Measurements from ENCODE around the gene CCDC167. TPM values are rescaled to one million over a fixed set of nuclear protein-coding genes. Genes with fewer than 3 reads are reported as not detected.

CCDC167 gene
- total and polyA plus RNA-seq, 2 of the 8 experiments (the other 6 are each of a cell fraction or from before 2014, with no cell fraction given), result 11.0 to 26.5 TPM

DNA sequence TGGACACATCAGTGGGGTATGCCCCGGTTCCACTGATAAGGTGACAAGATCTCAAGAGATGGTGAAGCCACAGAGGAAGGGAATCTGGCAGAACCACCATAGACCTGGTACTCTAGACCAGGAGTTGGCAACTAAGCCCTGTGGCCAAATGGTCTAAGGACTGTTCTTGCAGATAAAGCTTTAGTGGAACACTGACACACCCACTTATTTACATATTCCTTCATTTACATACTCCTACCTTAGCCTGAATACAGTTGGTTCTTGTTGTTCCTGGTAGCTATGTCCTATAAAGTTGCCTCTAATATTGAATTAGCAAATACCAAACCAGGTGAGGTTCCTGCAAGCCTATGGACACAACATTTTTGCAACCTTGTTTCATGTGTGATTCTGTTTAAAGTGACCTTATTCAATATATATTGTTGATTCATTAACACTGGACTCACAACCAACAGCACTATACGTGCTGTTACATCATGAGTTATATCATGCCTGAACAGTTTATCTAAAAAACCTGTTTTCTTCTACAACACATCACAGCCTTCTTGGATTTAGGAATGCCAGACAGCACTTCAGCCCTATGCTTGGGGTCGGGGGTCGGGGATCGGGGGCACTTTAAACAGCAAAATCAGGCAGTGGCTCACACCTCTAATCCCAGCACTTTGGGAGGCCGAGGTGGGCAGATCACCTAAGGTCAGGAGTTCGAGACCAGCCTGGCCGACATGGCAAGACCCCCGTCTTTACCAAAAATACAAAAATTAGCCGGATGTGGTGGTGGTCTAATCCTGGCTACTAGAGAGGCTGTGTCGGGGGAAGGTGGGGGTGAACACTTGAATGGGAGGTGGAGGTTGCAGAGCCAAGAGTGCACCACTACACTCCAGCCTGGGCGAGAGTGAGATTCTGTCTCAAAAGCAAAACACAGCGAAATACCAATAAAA lies 2.5 kb downstream of the CCDC167 start:
- Histone ChIP-seq H2AFZ (ENCODE audit: low read length) (no peak overlapping the region), H3K4ac (replicated peaks; ENCODE audit: insufficient read length, low read depth, low read length) (no peak overlapping the region), H4K5ac (ENCODE audit: insufficient read length, low read depth, low read length) (no peak overlapping the region), H4K20me1 (replicated peaks in 1 of 2; ENCODE audit: control insufficient read depth in 1 of 2, insufficient read depth in 2 of 2, low read length in 2 of 2) (no peaks in the 10 kb centered on the region), H3K18ac (ENCODE audit: extremely low read depth, low read length) (no peak overlapping the region), H3K56ac (replicated peaks; ENCODE audit: insufficient read length, low read depth, low read length) (no peak overlapping the region), H3K14ac (ENCODE audit: insufficient read length) (no peak overlapping the region), H2BK15ac (ENCODE audit: low read length) (no peak overlapping the region), H2BK12ac (ENCODE audit: low read depth, low read length) (no peak overlapping the region), H2BK5ac (ENCODE audit: low read depth, low read length) (no peak overlapping the region), H2BK120ac (replicated peaks; ENCODE audit: low read depth, low read length) (no peak overlapping the region), H3K36me3 (ENCODE audit: control insufficient read depth in 2 of 4, insufficient read depth in 4 of 4, low read length in 3 of 4) (no peaks in the 10 kb centered on the region), H3K27ac (ENCODE audit: low read depth, low read length) (no peak overlapping the region), H3K79me1 (ENCODE audit: low read depth, low read length) (no peaks in the 10 kb centered on the region), H3K4me3 (ENCODE audit: extremely low read depth in 1 of 4, insufficient read depth in 2 of 4, low read depth in 3 of 4, low read length in 4 of 4) (no peak overlapping the region), H3K79me2 (ENCODE audit: control insufficient read depth in 1 of 2, insufficient read depth in 2 of 2, low read length in 2 of 2) (no peaks in the 10 kb centered on the region), H4K8ac (ENCODE audit: extremely low read depth, insufficient read depth, low read length) (no peak overlapping the region), H3K9me3 (ENCODE audit: insufficient read depth in 2 of 2, low read depth in 1 of 2, low read length in 1 of 2) (no peaks in the 10 kb centered on the region), H3K4me1 (replicated peaks in 1 of 4; ENCODE audit: control insufficient read depth in 3 of 4, insufficient read depth in 4 of 4, low read length in 3 of 4) (peaks cover 5 to 13% (median 11%) of the 10 kb centered on the region in 4 experiments; a peak in 6 of 7 replicates), H3K23ac (ENCODE audit: insufficient read length) (no peak overlapping the region), H3K23me2 (ENCODE audit: low read depth, low read length) (peaks cover 4% of the 10 kb centered on the region), H2AK5ac (ENCODE audit: low read depth, low read length) (no peak overlapping the region; the same call in 1 of the 2 replicates), H4K91ac (replicated peaks; ENCODE audit: insufficient read length, low read length) (no peak overlapping the region), H3K27me3 (replicated peaks in 1 of 4; ENCODE audit: control insufficient read depth in 3 of 4, extremely low read depth in 1 of 4, insufficient read depth in 3 of 4, low read length in 3 of 4) (peaks cover 0 to 6% (median 3%) of the 10 kb centered on the region in 4 experiments; a peak in 4 of 7 replicates), H3K9ac (replicated peaks in 1 of 4; ENCODE audit: extremely low read depth in 1 of 4, low read depth in 3 of 4, low read length in 3 of 4) (no peak overlapping the region), H3K4me2 (ENCODE audit: insufficient read depth in 1 of 2, low read depth in 2 of 2, low read length in 2 of 2) (no peak overlapping the region), H2BK20ac (ENCODE audit: low read length) (no peak overlapping the region)
- POLR2A ChIA-PET (ENCODE audit: partially characterized antibody), result interaction anchor here (0.8 to 1.0 kb wide), 2 partner anchors 10 to 192 kb away, joined by 3 read pairs; no protein-coding TSS in a partner anchor
- FAIRE-seq (no peak), DNase-seq (ENCODE audit: low read depth in 1 of 2, low spot score in 2 of 2) (no peak)
- 90% methylated on average over 11 of the region's 13 CpGs; no CpG with 5 or more reads in 1 of the 2 experiments for WGBS, 2 experiments (ENCODE audit: extremely low coverage in 1 of 2, insufficient coverage in 1 of 2, insufficient read length in 1 of 2, insufficient replicate concordance in 2 of 2, low coverage in 1 of 2, low lambda C conversion rate in 2 of 2, missing lambda C conversion rate in 1 of 2)
- CTCF ChIA-PET (ENCODE audit: partially characterized antibody), result interaction anchor here (1.2 to 2.5 kb wide), 2 partner anchors 12 to 192 kb away, joined by 4 to 5 read pairs; no protein-coding TSS in a partner anchor
- TF ChIP-seq, protein P1, sequence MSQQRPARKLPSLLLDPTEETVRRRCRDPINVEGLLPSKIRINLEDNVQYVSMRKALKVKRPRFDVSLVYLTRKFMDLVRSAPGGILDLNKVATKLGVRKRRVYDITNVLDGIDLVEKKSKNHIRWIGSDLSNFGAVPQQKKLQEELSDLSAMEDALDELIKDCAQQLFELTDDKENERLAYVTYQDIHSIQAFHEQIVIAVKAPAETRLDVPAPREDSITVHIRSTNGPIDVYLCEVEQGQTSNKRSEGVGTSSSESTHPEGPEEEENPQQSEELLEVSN (IDR thresholded peaks at IDR 0.05), result no peak
- TF ChIP-seq, protein P2, sequence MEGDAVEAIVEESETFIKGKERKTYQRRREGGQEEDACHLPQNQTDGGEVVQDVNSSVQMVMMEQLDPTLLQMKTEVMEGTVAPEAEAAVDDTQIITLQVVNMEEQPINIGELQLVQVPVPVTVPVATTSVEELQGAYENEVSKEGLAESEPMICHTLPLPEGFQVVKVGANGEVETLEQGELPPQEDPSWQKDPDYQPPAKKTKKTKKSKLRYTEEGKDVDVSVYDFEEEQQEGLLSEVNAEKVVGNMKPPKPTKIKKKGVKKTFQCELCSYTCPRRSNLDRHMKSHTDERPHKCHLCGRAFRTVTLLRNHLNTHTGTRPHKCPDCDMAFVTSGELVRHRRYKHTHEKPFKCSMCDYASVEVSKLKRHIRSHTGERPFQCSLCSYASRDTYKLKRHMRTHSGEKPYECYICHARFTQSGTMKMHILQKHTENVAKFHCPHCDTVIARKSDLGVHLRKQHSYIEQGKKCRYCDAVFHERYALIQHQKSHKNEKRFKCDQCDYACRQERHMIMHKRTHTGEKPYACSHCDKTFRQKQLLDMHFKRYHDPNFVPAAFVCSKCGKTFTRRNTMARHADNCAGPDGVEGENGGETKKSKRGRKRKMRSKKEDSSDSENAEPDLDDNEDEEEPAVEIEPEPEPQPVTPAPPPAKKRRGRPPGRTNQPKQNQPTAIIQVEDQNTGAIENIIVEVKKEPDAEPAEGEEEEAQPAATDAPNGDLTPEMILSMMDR (IDR thresholded peaks at IDR 0.05; ENCODE audit: control extremely low read depth in 1 of 3, insufficient read depth in 1 of 3, low read depth in 1 of 3, low read length in 3 of 3), result no peak
- TF ChIP-seq POLR2AphosphoS5 (IDR thresholded peaks at IDR 0.05; ENCODE audit: low read depth, low read length), result no peak
- no peak for TF ChIP-seq NANOG (IDR thresholded peaks at IDR 0.05; ENCODE audit: insufficient read depth, low read depth, low read length, poor library complexity, severe bottlenecking)
- TF ChIP-seq CHD2 (IDR thresholded peaks at IDR 0.05; ENCODE audit: low read length), result no peak
- no peak for TF ChIP-seq ZNF274 (IDR thresholded peaks at IDR 0.05; ENCODE audit: borderline replicate concordance, extremely low read depth, low read length)
- no peak for TF ChIP-seq EGR1 (IDR thresholded peaks at IDR 0.05; ENCODE audit: borderline replicate concordance, low read depth, low read length)
- no peak for TF ChIP-seq CBX5 (IDR thresholded peaks at IDR 0.05; ENCODE audit: low read depth, low read length)
